Neural progenitor cell (in vitro differentiated cells): ENCODE results near the gene RNF145. TPM values are rescaled to one million over a fixed set of nuclear protein-coding genes. Genes with fewer than 3 reads are reported as not detected.
A peak's percentile ranks its signal among the peaks of the same experiment; 100 is the strongest.

ENCODE experiments used
- DNase-seq: peaks from one replicate; pipeline ENCODE4 v3.0.0-alpha.2; 2016; ENCODE audit warnings: low spot score
- H2AFZ ChIP-seq: fragments of 200-600 bp; sonication (generic); replicated peaks from 2 replicates; pipeline ENCODE4 v1.6.1; 2016; ENCODE audit warnings: antibody characterized with exemption
- H3F3A ChIP-seq: fragments of 200-600 bp; sonication (generic); 2 replicates; pipeline ENCODE4 v1.6.1; 2016; ENCODE audit warnings: antibody characterized with exemption, low read depth
- H3K27ac ChIP-seq: fragments of 200-600 bp; sonication (generic); 2 replicates; pipeline ENCODE4 v1.5.1; 2016; ENCODE audit warnings: mild to moderate bottlenecking
- H3K27me3 ChIP-seq: fragments of 200-600 bp; sonication (generic); 2 replicates; pipeline ENCODE4 v1.6.1; 2016; ENCODE audit warnings: mild to moderate bottlenecking, moderate library complexity
- H3K36me3 ChIP-seq: fragments of 200-600 bp; sonication (generic); 2 replicates; pipeline ENCODE4 v1.5.1; 2016
- H3K4me1 ChIP-seq: fragments of 200-600 bp; sonication (generic); 2 replicates; pipeline ENCODE4 v1.6.1; 2016; ENCODE audit warnings: mixed run types
- H3K4me2 ChIP-seq: fragments of 200-600 bp; sonication (generic); 2 replicates; pipeline ENCODE4 v1.6.1; 2016
- H3K4me3 ChIP-seq: fragments of 200-600 bp; sonication (generic); 2 replicates; pipeline ENCODE4 v1.5.1; 2016
- H3K79me2 ChIP-seq: fragments of 200-600 bp; sonication (generic); 2 replicates; pipeline ENCODE4 v1.6.1; 2016; ENCODE audit warnings: low read depth
- H3K9ac ChIP-seq: fragments of 200-600 bp; sonication (generic); 2 replicates; pipeline ENCODE4 v1.6.1; 2016
- H3K9me3 ChIP-seq: fragments of 200-600 bp; sonication (generic); 2 replicates; pipeline ENCODE4 v1.5.1; 2016; ENCODE audit warnings: low read depth
- H4K20me1 ChIP-seq: fragments of 200-600 bp; sonication (generic); 2 replicates; pipeline ENCODE4 v1.6.1; 2016; ENCODE audit warnings: low read depth
- H3K27ac Mint-ChIP-seq: 3 replicates; pipeline ENCODE4 v1.8.0; 2021; ENCODE audit warnings: mixed read lengths
- H3K27me3 Mint-ChIP-seq: 2 replicates; pipeline ENCODE4 v1.8.0; 2022; ENCODE audit warnings: low read depth, mild to moderate bottlenecking, inconsistent platforms, moderate library complexity, mixed read lengths; ENCODE audit not compliant: insufficient read depth
- H3K36me3 Mint-ChIP-seq: 3 replicates; pipeline ENCODE4 v1.8.0; 2021; ENCODE audit warnings: mixed read lengths
- H3K4me1 Mint-ChIP-seq: 3 replicates; pipeline ENCODE4 v1.8.0; 2021; ENCODE audit warnings: mixed read lengths
- H3K4me3 Mint-ChIP-seq: 3 replicates; pipeline ENCODE4 v1.8.0; 2021; ENCODE audit warnings: mild to moderate bottlenecking, moderate library complexity, mixed read lengths
- H3K9me3 Mint-ChIP-seq: 3 replicates; pipeline ENCODE4 v1.8.0; 2020; ENCODE audit warnings: mixed read lengths
- EZH2 ChIP-seq: fragments of 200-600 bp; sonication (generic); IDR thresholded peaks from 2 replicates; pipeline ENCODE4 v1.6.1; 2017; ENCODE audit warnings: antibody characterized with exemption, mild to moderate bottlenecking, moderate library complexity
- EZH2phosphoT487 ChIP-seq: fragments of 200-600 bp; sonication (generic); IDR thresholded peaks from 2 replicates; pipeline ENCODE4 v1.6.1; 2017; ENCODE audit warnings: antibody characterized with exemption
- total RNA-seq: library from RNA; depleted of rRNA; stranded (reverse); fragments of >200 nt; gene quantifications from 2 replicates; pipeline ENCODE4 v1.2.3, GENCODE V29; 2015; ENCODE audit warnings: low replicate concordance
- TF ChIP-seq, protein P1 (sequence below): fragments of 200-600 bp; sonication (generic); IDR thresholded peaks from 2 replicates; pipeline ENCODE4 v1.5.1; 2017; ENCODE audit warnings: antibody characterized with exemption, mild to moderate bottlenecking

Gene RNF145
- total RNA-seq, 1 donor from 2014 or later = 80.0 TPM

DNA sequence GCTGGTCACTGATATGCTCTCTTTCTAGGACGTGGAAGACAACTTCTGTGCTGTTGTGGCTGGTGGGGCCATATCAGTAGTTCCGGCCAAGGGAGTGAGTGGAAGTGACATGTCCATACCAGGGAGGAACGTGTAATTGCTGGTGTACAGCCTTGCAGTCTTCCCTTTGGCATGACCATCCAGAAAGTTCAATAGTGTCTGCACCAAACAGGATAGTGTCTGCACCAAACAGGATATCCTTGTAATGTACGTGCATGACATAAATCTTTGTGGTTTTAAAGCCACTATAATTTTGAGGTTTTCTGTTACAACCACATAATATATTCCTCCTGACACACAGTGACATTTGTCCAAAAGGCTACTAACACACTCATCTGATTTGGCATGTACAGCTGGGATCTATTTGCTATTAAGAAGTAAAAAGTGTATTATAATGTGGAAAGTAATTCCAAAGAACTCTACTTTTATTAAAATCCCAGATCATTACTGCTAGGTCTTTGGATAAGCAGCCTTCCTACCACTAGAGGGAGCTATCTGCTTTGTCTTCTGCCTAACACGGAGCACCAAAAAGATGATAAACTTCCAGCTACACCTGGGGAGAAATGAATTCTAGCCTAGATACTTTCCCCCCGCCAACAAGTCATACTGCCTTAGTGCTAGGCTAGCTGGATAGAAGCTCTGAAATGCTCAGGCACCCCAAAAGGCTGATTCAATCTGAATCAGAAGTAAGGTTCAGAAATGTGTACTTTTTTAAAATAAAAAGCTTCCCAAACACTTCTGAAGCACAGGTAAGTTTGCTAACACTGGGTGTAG, 52.7 kb downstream of the RNF145 start:
- TF ChIP-seq EZH2phosphoT487 (no peak), EZH2 (no peak)
- TF ChIP-seq, protein P1, sequence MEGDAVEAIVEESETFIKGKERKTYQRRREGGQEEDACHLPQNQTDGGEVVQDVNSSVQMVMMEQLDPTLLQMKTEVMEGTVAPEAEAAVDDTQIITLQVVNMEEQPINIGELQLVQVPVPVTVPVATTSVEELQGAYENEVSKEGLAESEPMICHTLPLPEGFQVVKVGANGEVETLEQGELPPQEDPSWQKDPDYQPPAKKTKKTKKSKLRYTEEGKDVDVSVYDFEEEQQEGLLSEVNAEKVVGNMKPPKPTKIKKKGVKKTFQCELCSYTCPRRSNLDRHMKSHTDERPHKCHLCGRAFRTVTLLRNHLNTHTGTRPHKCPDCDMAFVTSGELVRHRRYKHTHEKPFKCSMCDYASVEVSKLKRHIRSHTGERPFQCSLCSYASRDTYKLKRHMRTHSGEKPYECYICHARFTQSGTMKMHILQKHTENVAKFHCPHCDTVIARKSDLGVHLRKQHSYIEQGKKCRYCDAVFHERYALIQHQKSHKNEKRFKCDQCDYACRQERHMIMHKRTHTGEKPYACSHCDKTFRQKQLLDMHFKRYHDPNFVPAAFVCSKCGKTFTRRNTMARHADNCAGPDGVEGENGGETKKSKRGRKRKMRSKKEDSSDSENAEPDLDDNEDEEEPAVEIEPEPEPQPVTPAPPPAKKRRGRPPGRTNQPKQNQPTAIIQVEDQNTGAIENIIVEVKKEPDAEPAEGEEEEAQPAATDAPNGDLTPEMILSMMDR = peak; percentile 90
- Histone ChIP-seq H4K20me1 (peaks cover 6% of the 10 kb centered on the region), H3K27me3 (no peaks in the 10 kb centered on the region), H3K9me3 (no peaks in the 10 kb centered on the region), H3K4me2 (no peak overlapping the region), H3K36me3 (no peaks in the 10 kb centered on the region), H3K27ac (no peak overlapping the region), H3K9ac (no peak overlapping the region), H3K79me2 (no peaks in the 10 kb centered on the region), H3K4me3 (no peak overlapping the region), H2AFZ (no peak overlapping the region), H3F3A (peaks cover 16% of the 10 kb centered on the region), H3K4me1 (no peaks in the 10 kb centered on the region)
- H3K36me3 Mint-ChIP-seq = peaks cover 11% of the 10 kb centered on the region
- peak; percentile 77 for DNase-seq
- no peak overlapping the region for H3K27ac Mint-ChIP-seq
- no peak overlapping the region for H3K4me3 Mint-ChIP-seq
- H3K9me3 Mint-ChIP-seq = no peaks in the 10 kb centered on the region
- peaks cover 3% of the 10 kb centered on the region for H3K4me1 Mint-ChIP-seq
- H3K27me3 Mint-ChIP-seq = no peaks in the 10 kb centered on the region

DNA sequence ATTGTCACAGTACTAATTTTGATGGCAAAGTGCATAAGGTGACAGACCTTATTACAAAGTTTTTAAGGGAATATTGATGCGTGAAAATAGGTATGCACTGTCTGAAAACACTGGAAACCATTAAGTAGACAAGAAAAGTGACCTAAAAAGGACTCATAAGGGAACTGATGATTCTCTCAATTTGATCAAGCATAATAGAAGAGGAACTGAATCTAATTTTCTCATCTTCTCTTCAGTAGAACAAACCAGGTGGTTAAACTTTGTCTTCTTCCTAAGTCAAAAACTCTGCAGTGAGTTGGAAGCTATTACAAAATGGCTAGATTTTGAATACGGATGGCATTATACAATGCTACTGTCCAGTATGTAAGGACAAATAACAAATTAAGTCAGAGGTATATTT, 53.4 kb downstream of the RNF145 start:
- Histone ChIP-seq H3F3A (peaks cover 16% of the 10 kb centered on the region), H3K36me3 (no peaks in the 10 kb centered on the region), H2AFZ (no peak overlapping the region), H3K79me2 (no peaks in the 10 kb centered on the region), H3K4me2 (no peak overlapping the region), H4K20me1 (peaks cover 6% of the 10 kb centered on the region), H3K9me3 (no peaks in the 10 kb centered on the region), H3K27ac (no peak overlapping the region), H3K27me3 (no peaks in the 10 kb centered on the region), H3K4me1 (no peaks in the 10 kb centered on the region), H3K4me3 (no peak overlapping the region), H3K9ac (no peak overlapping the region)
- H3K9me3 Mint-ChIP-seq = no peaks in the 10 kb centered on the region
- TF ChIP-seq EZH2 = no peak
- no peak for TF ChIP-seq EZH2phosphoT487
- TF ChIP-seq, protein P1 = no peak
- H3K36me3 Mint-ChIP-seq = peaks cover 6% of the 10 kb centered on the region
- H3K4me1 Mint-ChIP-seq = peaks cover 3% of the 10 kb centered on the region
- H3K27ac Mint-ChIP-seq = no peak overlapping the region
- no peaks in the 10 kb centered on the region for H3K27me3 Mint-ChIP-seq
- H3K4me3 Mint-ChIP-seq = no peak overlapping the region
- no peak for DNase-seq

DNA sequence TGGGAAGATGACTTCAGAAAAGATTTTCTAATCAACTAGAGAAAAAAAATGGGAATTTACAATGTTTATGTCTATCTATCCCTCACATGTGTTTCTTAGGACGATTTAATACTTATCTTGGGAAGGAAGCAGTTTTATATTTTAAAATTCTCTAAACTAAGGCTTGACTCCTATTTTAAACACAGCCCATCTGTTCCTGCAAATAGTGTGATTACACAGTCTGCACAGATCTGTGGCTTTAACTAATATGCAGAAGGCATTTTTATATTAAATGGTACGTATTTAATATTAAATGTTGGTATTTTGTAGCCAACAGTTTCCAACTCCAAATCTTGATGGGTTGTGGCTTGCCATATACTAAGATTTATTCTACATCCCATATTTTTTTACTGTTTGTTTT, 56.5 kb downstream of the RNF145 start:
- no peaks in the 10 kb centered on the region for H3K27me3 ChIP-seq
- TF ChIP-seq EZH2 (no peak), EZH2phosphoT487 (no peak)
- TF ChIP-seq, protein P1 = no peak
- DNase-seq = no peak
- peaks cover 7% of the 10 kb centered on the region for H3F3A ChIP-seq
- Mint-ChIP-seq H3K27ac (no peak overlapping the region), H3K4me3 (no peak overlapping the region), H3K27me3 (no peaks in the 10 kb centered on the region), H3K4me1 (no peaks in the 10 kb centered on the region), H3K36me3 (peaks cover 3% of the 10 kb centered on the region), H3K9me3 (no peaks in the 10 kb centered on the region)
- H3K79me2 ChIP-seq = no peaks in the 10 kb centered on the region
- no peak overlapping the region for H3K4me3 ChIP-seq
- H3K36me3 ChIP-seq = no peaks in the 10 kb centered on the region
- H4K20me1 ChIP-seq = peaks cover 6% of the 10 kb centered on the region
- H3K4me1 ChIP-seq = no peaks in the 10 kb centered on the region
- no peaks in the 10 kb centered on the region for H3K9me3 ChIP-seq
- H3K9ac ChIP-seq = no peak overlapping the region
- no peak overlapping the region for H2AFZ ChIP-seq
- H3K4me2 ChIP-seq = no peak overlapping the region
- H3K27ac ChIP-seq = no peak overlapping the region
